HG03103 (cell line): ENCODE measurements around the gene SLC7A1.

Experiments used
- ATAC-seq: cut with Tn5 transposase; IDR thresholded peaks from one replicate; pipeline ENCODE4 v1.9.1; 2021; ENCODE audit warnings: low read depth; ENCODE audit not compliant: unreplicated experiment

The SLC7A1 gene

DNA sequence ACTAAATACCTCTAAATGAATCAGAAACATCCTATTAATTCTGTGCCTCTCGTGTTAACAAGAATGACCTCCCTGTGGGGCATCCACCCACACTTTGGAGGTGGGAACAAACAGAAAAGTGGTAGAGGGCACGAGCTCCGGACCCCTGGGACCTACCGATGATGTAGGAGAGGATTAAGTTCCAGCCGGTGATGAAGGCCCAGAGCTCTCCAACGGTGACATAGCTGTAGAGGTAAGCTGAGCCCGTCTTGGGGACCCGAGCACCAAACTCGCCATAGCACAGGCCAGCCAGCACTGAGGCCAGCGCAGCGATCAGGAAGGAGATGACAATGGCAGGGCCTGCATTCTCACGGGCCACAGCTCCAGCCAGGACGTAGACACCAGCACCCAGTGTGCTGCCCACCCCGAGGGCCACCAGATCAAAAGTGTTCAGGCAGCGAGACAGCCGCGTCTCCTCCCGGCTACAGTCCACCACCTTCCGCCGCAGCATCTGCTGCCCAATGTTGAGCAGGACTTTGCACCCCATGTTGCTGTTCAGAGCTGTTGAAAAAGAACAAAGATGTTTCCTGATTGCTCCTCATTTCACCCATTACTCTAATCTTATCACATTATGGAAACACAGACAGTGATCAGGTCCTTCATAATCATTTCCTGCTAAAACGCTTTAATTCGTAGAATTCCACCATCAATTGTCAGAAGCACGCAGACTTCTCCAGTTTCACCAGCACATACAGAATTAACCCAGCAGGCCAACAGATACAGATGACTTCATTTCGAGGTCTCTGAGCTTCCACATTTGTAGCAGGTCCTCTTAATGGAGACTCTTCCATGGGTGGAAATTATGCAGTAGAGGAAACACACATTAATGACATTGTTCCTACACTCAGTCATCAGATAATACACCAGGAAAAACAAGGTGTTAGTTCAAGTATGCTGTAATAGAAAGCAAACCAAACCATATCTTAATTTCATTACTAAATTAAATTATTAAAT lies 59.5 kb downstream of the SLC7A1 start:
- ATAC-seq = no peak

GRCh38 chr13:29534083-29534482 lies 61.4 kb downstream of the SLC7A1 start:
- ATAC-seq = no peak

DNA sequence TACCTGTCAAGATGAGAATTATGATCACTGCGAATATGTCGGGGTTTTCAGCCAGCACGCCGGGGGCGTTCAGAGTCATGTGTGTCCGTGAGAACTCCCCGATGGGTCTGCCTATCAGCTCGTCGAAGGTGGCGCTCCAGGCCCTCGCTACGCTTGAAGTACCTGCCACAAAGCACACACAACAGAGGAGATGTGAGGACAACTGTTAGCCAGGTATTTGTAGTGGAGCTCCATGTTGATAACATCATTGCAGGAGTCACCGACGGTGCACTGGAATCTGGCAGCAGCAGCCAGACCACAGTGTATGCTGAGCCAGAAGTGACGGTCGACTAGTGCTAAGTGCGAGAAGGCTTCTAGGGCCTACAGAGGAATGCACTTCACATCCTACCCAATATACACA lies 62.7 kb downstream of the SLC7A1 start:
- ATAC-seq = no peak

DNA sequence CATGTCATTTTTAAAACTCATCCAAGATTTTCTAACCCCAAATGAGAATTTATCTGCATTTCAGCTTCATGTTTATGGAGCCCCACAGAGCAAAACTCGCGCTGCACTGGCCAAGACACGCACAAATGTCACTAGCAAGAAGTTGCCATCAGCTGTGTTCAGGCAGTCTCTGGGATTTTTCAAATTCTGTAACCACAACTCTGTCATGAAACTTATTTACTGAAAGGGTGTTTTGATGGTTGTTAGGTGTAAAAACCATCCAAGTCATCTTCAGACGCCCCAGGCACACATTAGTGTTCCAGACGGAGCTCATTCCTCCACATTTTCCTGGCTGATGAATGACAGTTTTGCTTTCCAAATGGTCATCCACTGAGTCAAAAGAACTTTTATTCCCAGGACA lies 63.4 kb downstream of the SLC7A1 start:
- ATAC-seq = no peak

GRCh38 chr13:29530901-29531300 lies 64.6 kb downstream of the SLC7A1 start:
- ATAC-seq = no peak

GRCh38 chr13:29529754-29530153 lies 65.7 kb downstream of the SLC7A1 start:
- ATAC-seq = no peak

DNA sequence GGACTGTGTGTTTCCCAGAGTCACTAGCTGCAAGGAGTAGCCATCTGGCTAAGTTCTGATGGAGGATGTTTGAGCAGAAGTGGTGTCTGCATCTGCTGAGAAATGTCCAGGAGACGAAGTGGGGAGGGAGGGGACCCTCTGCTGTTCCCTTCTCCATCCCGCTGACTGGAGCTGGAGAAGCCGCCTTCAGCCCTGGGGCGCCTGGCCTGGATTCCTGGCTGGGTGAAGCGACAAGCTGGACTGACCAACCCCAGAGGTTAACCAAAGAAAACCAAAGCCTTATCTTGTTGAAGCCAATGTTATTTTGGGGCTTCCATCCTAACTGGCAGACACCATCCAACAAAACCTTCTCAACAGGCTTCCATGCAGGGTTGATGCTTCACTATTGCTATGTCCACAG lies 67.6 kb downstream of the SLC7A1 start:
- ATAC-seq = no peak

DNA sequence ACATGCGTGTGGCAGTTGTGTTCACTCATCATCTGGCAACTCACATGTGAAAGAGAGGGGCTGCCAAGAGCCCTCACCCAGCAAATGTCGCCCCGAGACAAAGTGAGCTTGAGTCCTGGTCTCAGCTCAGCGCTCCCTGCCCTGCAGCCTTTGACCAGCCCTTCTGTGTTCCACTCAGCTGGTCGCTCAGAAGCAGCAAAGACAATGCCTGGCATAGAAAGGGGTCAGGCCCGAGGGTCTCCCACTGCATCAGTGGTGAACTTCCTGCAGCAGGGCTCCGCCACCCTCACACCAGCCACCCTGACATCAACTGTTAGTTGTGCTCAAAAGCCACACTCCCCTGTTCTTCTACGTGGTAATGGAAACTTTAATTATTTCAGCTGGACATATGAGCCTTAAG lies 68.0 kb downstream of the SLC7A1 start:
- no peak for ATAC-seq

DNA sequence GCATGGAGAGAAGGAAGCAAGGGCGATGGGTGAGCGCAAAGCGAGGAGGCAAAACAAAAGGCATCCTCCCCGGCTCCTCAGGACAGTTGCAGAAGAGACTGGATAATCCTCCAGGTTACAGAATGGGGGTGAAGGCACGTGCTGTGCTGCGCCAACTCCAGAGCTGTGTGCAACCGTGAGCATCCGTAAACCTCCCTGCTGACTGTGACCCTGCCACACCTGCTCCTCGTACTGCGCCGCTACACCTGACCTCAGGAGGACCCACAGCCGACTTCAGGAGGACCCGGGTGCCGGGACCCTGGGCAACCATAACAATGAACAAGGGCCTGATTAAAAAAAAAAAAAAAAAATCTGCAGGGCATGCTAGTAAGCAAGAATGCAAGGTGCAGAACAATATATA lies 68.7 kb downstream of the SLC7A1 start:
- no peak for ATAC-seq

DNA sequence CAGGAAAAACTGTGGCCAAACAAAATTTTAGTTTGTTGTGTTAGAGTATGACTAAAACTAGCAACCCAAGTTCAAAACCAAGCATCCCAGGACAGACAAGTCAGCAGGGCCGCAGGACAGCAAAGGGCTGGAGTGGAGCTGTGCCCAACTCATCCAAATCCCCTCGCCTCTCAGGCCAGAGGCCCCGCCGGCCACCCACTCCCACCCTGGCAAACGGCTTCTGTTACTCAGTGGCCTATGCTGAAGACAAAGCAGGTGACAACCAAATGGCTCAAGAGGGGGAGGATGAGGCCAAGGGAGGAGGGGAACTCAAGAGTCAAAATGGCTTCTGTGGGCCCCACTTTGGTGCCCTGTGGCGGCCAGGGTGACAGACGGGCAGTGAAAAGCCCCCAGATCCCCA lies 69.7 kb downstream of the SLC7A1 start:
- no peak for ATAC-seq

- no peak for ATAC-seq
These were observed 70.8 kb downstream of the SLC7A1 start for GRCh38 chr13:29524641-29525040.

- no peak for ATAC-seq
These were observed 71.3 kb downstream of the SLC7A1 start for GRCh38 chr13:29524176-29524575.

DNA sequence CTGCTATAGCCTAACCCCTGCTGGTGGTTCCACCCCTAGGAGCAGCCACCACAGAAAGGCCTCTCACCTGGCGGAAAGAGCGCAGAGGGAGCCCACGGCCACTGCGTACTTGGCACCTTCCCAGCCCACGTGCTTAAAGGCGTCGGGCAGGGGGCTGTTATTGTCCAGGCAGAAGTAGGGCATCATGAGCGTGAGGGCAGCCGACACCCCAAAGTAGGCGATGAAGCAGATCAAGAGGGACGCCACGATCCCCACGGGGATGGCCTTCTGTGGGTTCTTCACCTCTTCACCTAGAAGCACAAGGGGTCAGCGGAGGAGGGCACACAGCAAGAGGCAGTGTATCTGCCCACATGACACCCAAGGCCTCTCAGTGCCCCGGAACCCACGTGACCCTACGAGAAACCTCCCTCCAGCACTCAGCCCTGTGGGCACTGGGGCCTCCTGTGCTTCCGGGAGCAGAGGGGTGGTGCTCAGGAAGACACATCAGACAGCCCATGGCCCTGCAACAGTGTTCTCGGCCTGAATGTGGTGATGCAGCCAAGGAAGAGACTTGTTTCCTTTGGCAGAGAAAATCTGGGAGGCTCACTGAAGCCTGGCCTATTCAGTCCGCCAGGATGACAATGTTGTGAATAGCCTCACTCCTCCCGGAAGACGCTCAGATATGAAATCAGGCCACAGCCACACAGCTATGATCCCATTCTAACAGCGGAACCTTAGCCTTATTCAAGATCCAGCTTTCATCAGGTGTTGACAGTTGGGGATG lies 72.1 kb downstream of the SLC7A1 start:
- no peak for ATAC-seq

DNA sequence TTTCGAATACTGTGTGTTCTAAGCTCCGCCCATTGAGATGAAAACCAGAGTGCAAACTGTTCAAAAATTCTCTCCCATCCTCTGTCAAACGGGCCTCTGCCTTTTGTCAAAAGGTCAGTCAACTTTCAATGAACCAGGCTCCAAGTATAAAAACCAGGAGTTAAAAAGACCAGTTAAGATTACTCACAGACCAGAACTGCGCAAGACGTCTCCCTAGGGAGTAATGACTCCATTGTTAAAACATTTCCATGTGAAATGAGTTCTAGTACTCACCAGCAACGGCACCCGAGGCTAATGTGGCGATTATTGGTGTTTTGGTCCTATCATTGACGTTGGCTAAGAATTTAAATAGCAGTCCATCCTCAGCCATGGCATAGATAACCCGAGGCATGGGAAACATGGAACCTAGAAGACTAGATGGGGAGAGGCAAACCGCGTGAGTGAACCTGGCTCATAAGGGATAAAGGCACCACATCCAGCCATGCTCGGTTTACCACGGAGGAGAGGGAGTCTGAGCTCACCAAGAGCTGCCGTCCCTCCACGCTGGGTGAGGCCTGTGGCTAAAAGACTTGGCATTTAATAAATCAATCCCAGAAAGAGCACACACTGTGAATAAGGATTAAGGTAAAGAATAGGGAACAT lies 73.3 kb downstream of the SLC7A1 start:
- no peak for ATAC-seq

- no peak for ATAC-seq
These were observed 74.2 kb downstream of the SLC7A1 start for GRCh38 chr13:29521336-29521735.

- no peak for ATAC-seq
These were observed 74.8 kb downstream of the SLC7A1 start for GRCh38 chr13:29520671-29521070.

- ATAC-seq = no peak
These were observed 75.6 kb downstream of the SLC7A1 start for GRCh38 chr13:29519921-29520320.

- no peak for ATAC-seq
These were observed 78.6 kb downstream of the SLC7A1 start for GRCh38 chr13:29516880-29517279.

DNA sequence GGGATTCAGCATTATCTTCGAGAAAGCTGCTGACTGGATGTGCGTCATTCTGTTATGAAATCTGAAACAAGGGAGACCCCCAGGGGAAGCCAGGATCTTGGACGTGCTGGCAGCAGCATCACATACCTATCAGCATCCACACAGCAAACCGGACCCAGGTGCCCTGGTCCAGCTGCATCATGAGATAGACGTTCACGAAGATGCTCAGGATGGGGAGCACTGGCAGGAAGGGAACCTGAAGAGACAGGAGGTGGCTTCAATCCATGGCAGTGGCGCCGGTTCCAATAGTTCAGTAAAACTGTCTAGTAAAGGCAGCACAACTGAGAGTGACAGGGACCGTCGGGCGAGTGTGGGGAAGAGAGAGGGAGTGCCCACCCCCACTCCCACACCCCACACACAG lies 79.5 kb downstream of the SLC7A1 start:
- ATAC-seq = no peak

DNA sequence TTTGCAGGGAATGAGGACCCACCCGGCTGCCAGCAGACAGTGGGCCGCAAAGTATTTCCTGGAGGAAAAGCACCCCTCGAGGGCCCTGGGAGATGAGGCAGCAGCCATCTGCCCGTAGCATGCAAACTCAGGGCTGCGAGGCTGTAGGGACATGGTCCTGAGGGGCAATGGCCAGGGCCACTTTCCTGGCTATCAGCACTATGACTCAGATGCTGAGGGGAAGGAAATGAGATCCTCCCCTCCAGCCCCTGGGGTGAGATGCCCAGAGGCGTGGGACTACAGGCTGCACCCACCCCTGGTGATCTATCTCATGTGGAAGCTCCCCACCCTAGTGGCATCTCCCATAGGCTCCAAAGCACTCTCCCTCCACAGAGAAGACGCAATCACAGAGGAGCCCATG lies 80.1 kb downstream of the SLC7A1 start:
- no peak for ATAC-seq

- ATAC-seq = no peak
These were observed 80.7 kb downstream of the SLC7A1 start for GRCh38 chr13:29514720-29515310.
